Cardiac muscle cell (in vitro differentiated cells and primary cell): ENCODE measurements around the gene EEF1A1. TPM values are rescaled to one million over a fixed set of nuclear protein-coding genes. Genes with fewer than 3 reads are reported as not detected.
"Not testable (repeated sequence)": the region's sequence is repeated elsewhere in the genome, so short reads cannot be mapped to it uniquely, and the experiment has no call there.

ENCODE experiments used
- DNase-seq, 2 donors: peaks; one replicate each; pipeline versions ENCODE4 v3.0.0 to v3.0.0-alpha.2; 2010 to 2017; ENCODE audit warnings: low read depth in 1 of 2, low spot score in 1 of 2
- H3K27ac ChIP-seq: fragments of 200-600 bp; sonication (generic); 2 replicates; pipeline ENCODE4 v1.5.1; 2016
- H3K27me3 ChIP-seq: fragments of 200-600 bp; sonication (generic); 2 replicates; pipeline ENCODE4 v1.6.0; 2016; ENCODE audit warnings: control low read depth
- H3K36me3 ChIP-seq: fragments of 200-600 bp; sonication (generic); 2 replicates; pipeline ENCODE4 v1.5.1; 2016; ENCODE audit warnings: control low read depth
- H3K4me1 ChIP-seq: fragments of 200-600 bp; sonication (generic); 2 replicates; pipeline ENCODE4 v1.8.1; 2017; ENCODE audit warnings: low read depth, mild to moderate bottlenecking, mixed run types
- H3K4me3 ChIP-seq: fragments of 200-600 bp; sonication (generic); 2 replicates; pipeline ENCODE4 v1.5.1; 2016; ENCODE audit warnings: mild to moderate bottlenecking
- H3K9me3 ChIP-seq: fragments of 200-600 bp; sonication (generic); 2 replicates; pipeline ENCODE4 v1.5.1; 2017; ENCODE audit warnings: low read depth, mild to moderate bottlenecking, control low read depth
- polyA plus RNA-seq: library from polyadenylated mRNA; unstranded; fragments of >200 nt; fragmentation: Nextera tagmentation; extraction: Ambion mirVana; gene quantifications from 2 replicates; pipeline ENCODE4 v1.2.1, GENCODE V29; 2016
- total RNA-seq: library from RNA; depleted of rRNA; stranded (reverse); fragments of >200 nt; gene quantifications from 2 replicates; pipeline ENCODE4 v1.2.3, GENCODE V29; 2016
- TF ChIP-seq, protein P1 (sequence below): IDR thresholded peaks from 2 replicates; pipeline ENCODE4 v1.5.1; 2012; ENCODE audit warnings: low read depth, mild to moderate bottlenecking, low read length

Gene EEF1A1
- total and polyA plus RNA-seq, 2 experiments from 2014 or later: 2,527 to 7,643 TPM

DNA sequence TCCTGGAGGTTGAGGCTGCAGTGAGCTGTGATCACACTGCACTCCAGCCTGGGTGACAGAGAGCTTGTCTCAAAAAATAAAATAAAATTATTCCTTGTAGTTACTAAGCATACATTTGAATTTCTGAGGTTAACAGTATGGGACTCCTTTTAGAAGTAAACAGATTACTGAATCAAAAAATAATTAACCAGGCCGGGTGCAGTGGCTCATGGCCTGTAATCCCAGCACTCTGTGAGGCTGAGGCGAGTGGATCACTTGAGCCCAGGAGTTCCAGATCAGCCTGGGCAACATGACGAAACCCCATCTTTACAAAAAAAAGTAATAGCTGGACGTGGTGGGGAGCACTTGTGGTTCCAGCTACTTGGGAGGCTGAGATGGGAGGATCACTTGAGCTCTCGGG lies 22.1 kb upstream of the EEF1A1 start:
- no peaks in the 10 kb centered on the region for H3K4me1 ChIP-seq
- H3K27ac ChIP-seq: no peak overlapping the region
- DNase-seq: no peak
- no peaks in the 10 kb centered on the region for H3K27me3 ChIP-seq
- H3K36me3 ChIP-seq: no peaks in the 10 kb centered on the region
- TF ChIP-seq, protein P1, sequence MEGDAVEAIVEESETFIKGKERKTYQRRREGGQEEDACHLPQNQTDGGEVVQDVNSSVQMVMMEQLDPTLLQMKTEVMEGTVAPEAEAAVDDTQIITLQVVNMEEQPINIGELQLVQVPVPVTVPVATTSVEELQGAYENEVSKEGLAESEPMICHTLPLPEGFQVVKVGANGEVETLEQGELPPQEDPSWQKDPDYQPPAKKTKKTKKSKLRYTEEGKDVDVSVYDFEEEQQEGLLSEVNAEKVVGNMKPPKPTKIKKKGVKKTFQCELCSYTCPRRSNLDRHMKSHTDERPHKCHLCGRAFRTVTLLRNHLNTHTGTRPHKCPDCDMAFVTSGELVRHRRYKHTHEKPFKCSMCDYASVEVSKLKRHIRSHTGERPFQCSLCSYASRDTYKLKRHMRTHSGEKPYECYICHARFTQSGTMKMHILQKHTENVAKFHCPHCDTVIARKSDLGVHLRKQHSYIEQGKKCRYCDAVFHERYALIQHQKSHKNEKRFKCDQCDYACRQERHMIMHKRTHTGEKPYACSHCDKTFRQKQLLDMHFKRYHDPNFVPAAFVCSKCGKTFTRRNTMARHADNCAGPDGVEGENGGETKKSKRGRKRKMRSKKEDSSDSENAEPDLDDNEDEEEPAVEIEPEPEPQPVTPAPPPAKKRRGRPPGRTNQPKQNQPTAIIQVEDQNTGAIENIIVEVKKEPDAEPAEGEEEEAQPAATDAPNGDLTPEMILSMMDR: no peak
- no peaks in the 10 kb centered on the region for H3K9me3 ChIP-seq
- no peak overlapping the region for H3K4me3 ChIP-seq

DNA sequence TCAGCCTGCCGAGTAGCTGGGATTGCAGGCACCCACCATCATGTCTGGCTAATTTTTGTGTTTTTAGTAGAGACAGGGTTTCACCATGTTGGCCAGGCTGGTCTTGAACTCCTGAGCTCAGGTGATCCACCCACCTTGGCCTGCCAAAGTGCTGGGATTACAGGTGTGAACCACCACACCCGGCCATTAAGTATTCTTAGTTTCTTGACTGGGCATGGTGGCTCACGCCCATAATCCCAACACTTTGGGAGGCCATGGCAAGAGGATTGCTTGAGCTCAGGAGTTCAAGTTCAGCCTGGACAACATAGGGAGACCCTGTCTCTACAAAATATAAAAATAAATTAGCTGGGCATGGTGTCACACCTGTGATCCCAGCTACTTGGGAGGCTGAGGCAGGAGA lies 21.6 kb upstream of the EEF1A1 start:
- not testable (repeated sequence) for H3K4me1 ChIP-seq, H3K9me3 ChIP-seq, H3K27ac ChIP-seq, H3K27me3 ChIP-seq, H3K4me3 ChIP-seq, H3K36me3 ChIP-seq, DNase-seq

GRCh38 chr6:73538116-73538779 lies 17.4 kb upstream of the EEF1A1 start:
- H3K36me3 ChIP-seq: no peaks in the 10 kb centered on the region
- TF ChIP-seq, protein P1: no peak
- no peaks in the 10 kb centered on the region for H3K9me3 ChIP-seq
- no peak for DNase-seq
- no peak overlapping the region for H3K27ac ChIP-seq
- H3K27me3 ChIP-seq: no peaks in the 10 kb centered on the region
- H3K4me3 ChIP-seq: no peak overlapping the region
- H3K4me1 ChIP-seq: no peaks in the 10 kb centered on the region

GRCh38 chr6:73537677-73538076 lies 16.8 kb upstream of the EEF1A1 start:
- no peaks in the 10 kb centered on the region for H3K27me3 ChIP-seq
- H3K4me3 ChIP-seq: no peak overlapping the region
- no peak for DNase-seq
- H3K27ac ChIP-seq: no peak overlapping the region
- no peaks in the 10 kb centered on the region for H3K9me3 ChIP-seq
- H3K36me3 ChIP-seq: no peaks in the 10 kb centered on the region
- no peaks in the 10 kb centered on the region for H3K4me1 ChIP-seq
- TF ChIP-seq, protein P1: no peak

GRCh38 chr6:73534628-73535027 lies 13.8 kb upstream of the EEF1A1 start:
- TF ChIP-seq, protein P1: no peak
- Histone ChIP-seq H3K4me3 (no peak overlapping the region), H3K9me3 (no peaks in the 10 kb centered on the region), H3K4me1 (no peaks in the 10 kb centered on the region), H3K36me3 (no peaks in the 10 kb centered on the region), H3K27ac (no peak overlapping the region), H3K27me3 (no peaks in the 10 kb centered on the region)
- no peak for DNase-seq

DNA sequence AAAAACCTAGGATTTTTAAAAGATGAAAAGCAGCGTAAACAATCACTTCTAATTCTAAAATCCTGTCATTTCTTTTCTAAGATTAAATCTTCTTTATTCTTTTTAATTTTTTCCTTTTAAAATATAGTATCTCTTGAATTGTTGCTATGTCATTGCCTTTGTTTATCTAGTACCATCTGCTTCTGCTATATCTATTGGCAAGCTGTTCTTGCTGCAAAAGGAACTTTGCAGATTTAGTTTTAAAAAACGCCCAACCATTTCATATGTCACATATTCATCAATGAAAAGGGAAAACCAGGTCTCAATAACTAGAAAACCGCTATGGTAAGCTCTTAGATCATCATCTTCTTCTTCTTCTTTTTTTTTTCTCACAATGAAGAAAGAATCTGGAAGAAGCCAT lies 11.5 kb upstream of the EEF1A1 start:
- Histone ChIP-seq H3K27me3 (no peaks in the 10 kb centered on the region), H3K27ac (no peak overlapping the region), H3K36me3 (no peaks in the 10 kb centered on the region), H3K4me1 (no peaks in the 10 kb centered on the region), H3K4me3 (no peak overlapping the region), H3K9me3 (no peaks in the 10 kb centered on the region)
- TF ChIP-seq, protein P1: no peak
- no peak for DNase-seq
